Measurements from ENCODE around the gene ASNS.

GRCh38 chr7:97872025-97872669 lies at the start of gene ASNS:
- TF ChIP-seq CTCF (IDR thresholded peaks at IDR 0.05; ENCODE audit: low read length) (0 out of 2 replicates have a peak, but pooled peaks have one; percentile 4), EZH2 (IDR thresholded peaks at IDR 0.05; ENCODE audit: borderline replicate concordance, low read length) (no peak)

All from OCI-LY1 (cell line).